Naive B cell (primary cell): Measurements from ENCODE around the gene CCDC134. TPM values are rescaled to one million over a fixed set of nuclear protein-coding genes. Genes with fewer than 3 reads are reported as not detected.
"Not testable (repeated sequence)": the region's sequence is repeated elsewhere in the genome, so short reads cannot be mapped to it uniquely, and the experiment has no call there.

Experiments used
- ATAC-seq, 2 donors: fragments of 150-1000 bp; cut with Tn5 transposase; 2 replicates each; pipeline ENCODE4 v1.10.0; 2021; ENCODE audit warnings: low read depth in 2 of 2, mild to moderate bottlenecking in 2 of 2, moderate library complexity in 2 of 2
- DNase-seq: peaks from one replicate; pipeline ENCODE4 v3.0.0; 2022
- H3K27ac Mint-ChIP-seq, 6 donors: one replicate each; pipeline ENCODE4 v1.8.0; 2020 to 2022; ENCODE audit warnings: mild to moderate bottlenecking in 6 of 6, mixed read lengths in 6 of 6, moderate library complexity in 5 of 6, inconsistent platforms in 2 of 6
- H3K27me3 Mint-ChIP-seq, 3 donors: one replicate each; pipeline ENCODE4 v1.8.0; 2021 to 2022; ENCODE audit warnings: mixed read lengths in 3 of 3, mild to moderate bottlenecking in 1 of 3
- H3K36me3 Mint-ChIP-seq, 2 donors: one replicate each; pipeline ENCODE4 v1.8.0; 2020 to 2022; ENCODE audit warnings: mixed read lengths in 2 of 2, inconsistent platforms in 1 of 2, mild to moderate bottlenecking in 1 of 2
- H3K4me1 Mint-ChIP-seq, 3 donors: one replicate each; pipeline ENCODE4 v1.8.0; 2020 to 2022; ENCODE audit warnings: mixed read lengths in 3 of 3, inconsistent platforms in 1 of 3, mild to moderate bottlenecking in 1 of 3, moderate library complexity in 1 of 3
- H3K4me3 Mint-ChIP-seq, 8 donors: one replicate each; pipeline ENCODE4 v1.8.0; 2020 to 2022; ENCODE audit warnings: mild to moderate bottlenecking in 8 of 8, mixed read lengths in 8 of 8, moderate library complexity in 8 of 8, inconsistent platforms in 2 of 8
- H3K9me3 Mint-ChIP-seq, 7 donors: one replicate each; pipeline ENCODE4 v1.8.0; 2020 to 2022; ENCODE audit warnings: mixed read lengths in 7 of 7, mild to moderate bottlenecking in 5 of 7, inconsistent platforms in 2 of 7, moderate library complexity in 1 of 7
- polyA plus RNA-seq, 6 donors: library from polyadenylated mRNA; unstranded; fragments of 300-500 nt; fragmentation: Illumina TruSeq; gene quantifications; one replicate each; pipeline ENCODE4 v1.2.3, GENCODE V29; 2021; ENCODE audit warnings: low read depth in 6 of 6

CCDC134 gene
- polyA plus RNA-seq, 6 donors from 2014 or later: 2.1 to 7.6 (median 3.6) TPM

GRCh38 chr22:41832553-41833368 lies 32.3 kb downstream of the CCDC134 start, which contains the start of gene SREBF2:
Gene SREBF2 (plus strand): TSS chr22:41833105. CDS start chr22:41833271, 166 bp downstream.
- peaks cover 7 to 9% of the 10 kb centered on the region in 2 donors for H3K36me3 Mint-ChIP-seq
- H3K4me3 Mint-ChIP-seq: peak within 1 kb of the TSS; percentile 91 to 99 (median 97)
- DNase-seq (peak; percentile 99), ATAC-seq (peak; percentile 88 to 89)
- H3K27ac Mint-ChIP-seq: peak within 1 kb of the TSS; percentile 99 to 100 (median 100)
- H3K9me3 Mint-ChIP-seq: no peaks in the 10 kb centered on the region
- no peaks in the 10 kb centered on the region for H3K27me3 Mint-ChIP-seq
- peaks cover 20 to 72% (median 53%) of the 10 kb centered on the region in 3 donors for H3K4me1 Mint-ChIP-seq

DNA sequence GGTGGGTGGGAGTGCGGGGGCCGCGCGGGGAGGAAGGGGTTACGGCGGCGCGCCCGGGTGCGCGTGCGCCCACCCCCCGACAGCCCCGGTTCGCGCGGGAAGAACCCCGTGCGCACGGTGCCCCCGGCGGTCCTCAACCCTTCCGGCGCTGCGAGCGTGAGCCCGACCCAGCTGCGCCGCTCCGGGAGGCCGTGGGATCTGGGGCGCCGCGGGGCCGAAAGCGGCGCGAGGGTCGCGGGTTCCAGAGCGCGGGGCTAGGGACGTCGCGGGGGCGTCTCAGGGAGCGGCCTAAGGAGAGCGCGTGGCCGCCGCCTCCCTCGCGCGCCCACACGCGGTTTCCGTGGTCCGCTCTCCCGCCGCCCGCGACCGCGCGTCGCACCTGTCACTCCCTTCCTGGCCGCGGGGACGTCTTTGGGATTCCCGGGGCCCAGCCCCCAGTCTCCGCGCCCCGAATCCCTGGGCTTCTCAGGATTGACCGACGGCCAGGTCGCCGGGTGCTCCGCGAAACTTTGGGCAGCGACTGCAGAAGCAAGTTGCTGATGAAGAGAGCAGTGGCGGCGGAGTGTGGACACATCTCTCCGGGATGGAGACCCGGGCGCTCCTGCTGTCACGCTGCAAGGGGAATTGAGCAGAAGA lies 33.0 kb downstream of the CCDC134 start:
- Mint-ChIP-seq H3K9me3 (no peaks in the 10 kb centered on the region), H3K27me3 (no peaks in the 10 kb centered on the region), H3K36me3 (peaks cover 7 to 9% of the 10 kb centered on the region in 2 donors), H3K4me1 (peaks cover 27 to 76% (median 56%) of the 10 kb centered on the region in 3 donors), H3K4me3 (peak overlapping the region; percentile 91 to 97 (median 94)), H3K27ac (peak overlapping the region; percentile 95 to 99 (median 95))
- peak; percentile 13 to 17 for ATAC-seq
- DNase-seq: peak; percentile 50

GRCh38 chr22:41834005-41834944 lies 33.8 kb downstream of the CCDC134 start:
- Mint-ChIP-seq H3K4me1 (peaks cover 35 to 80% (median 59%) of the 10 kb centered on the region in 3 donors), H3K36me3 (peaks cover 12 to 14% of the 10 kb centered on the region in 2 donors), H3K27me3 (no peaks in the 10 kb centered on the region)

GRCh38 chr22:41835462-41835861 lies 35.0 kb downstream of the CCDC134 start:
- H3K4me1 Mint-ChIP-seq: peaks cover 41 to 80% (median 65%) of the 10 kb centered on the region in 3 donors

More at GRCh38 chr22:41834005-41834944, 33.8 kb downstream of the CCDC134 start:
- Mint-ChIP-seq H3K27ac (peak overlapping the region; percentile 95 to 99 (median 95)), H3K9me3 (no peaks in the 10 kb centered on the region), H3K4me3 (peak overlapping the region; percentile 91 to 97 (median 94))
- DNase-seq: no peak
- ATAC-seq: no peak

DNA sequence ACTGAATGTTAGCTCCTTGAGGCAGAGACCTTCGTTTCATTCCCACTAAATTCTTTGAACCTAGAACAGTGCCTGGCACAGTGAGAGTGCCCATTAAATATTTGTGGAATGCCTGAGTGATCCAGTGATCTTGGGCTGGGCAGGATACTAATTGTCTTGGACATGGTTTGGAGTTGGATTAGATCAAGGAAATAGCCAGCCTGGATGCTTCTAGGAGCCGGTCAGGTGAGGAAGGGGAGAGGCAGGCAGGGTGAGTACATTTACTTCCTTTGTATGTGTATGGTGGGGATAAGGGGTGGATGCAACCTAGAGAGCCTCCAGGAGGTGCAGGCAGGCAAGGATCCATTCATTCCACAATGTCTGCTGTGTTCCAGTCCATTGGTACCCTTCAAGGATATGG lies 36.1 kb downstream of the CCDC134 start:
- Mint-ChIP-seq H3K9me3 (no peaks in the 10 kb centered on the region), H3K4me1 (peaks cover 44 to 79% (median 67%) of the 10 kb centered on the region in 3 donors), H3K4me3 (peak overlapping the region in 1 of 8 donors; percentile 78), H3K27me3 (no peaks in the 10 kb centered on the region), H3K36me3 (peaks cover 14 to 16% of the 10 kb centered on the region in 2 donors), H3K27ac (peak overlapping the region in 5 of 6 donors; percentile 26 to 83 (median 77))
- DNase-seq (no peak), ATAC-seq (no peak)

More at GRCh38 chr22:41835462-41835861, 35.0 kb downstream of the CCDC134 start:
- Mint-ChIP-seq H3K36me3 (peaks cover 14 to 16% of the 10 kb centered on the region in 2 donors), H3K4me3 (peak overlapping the region in 4 of 8 donors; percentile 12 to 78 (median 46)), H3K27ac (peak overlapping the region in 3 of 6 donors; percentile 24 to 72 (median 48))
- H3K27me3 Mint-ChIP-seq, H3K9me3 Mint-ChIP-seq, DNase-seq, ATAC-seq: not testable (repeated sequence)

- Mint-ChIP-seq H3K4me1 (peaks cover 45 to 83% (median 58%) of the 10 kb centered on the region in 3 donors), H3K4me3 (peak overlapping the region in 2 of 8 donors; percentile 27 to 65), H3K36me3 (peaks cover 14 to 16% of the 10 kb centered on the region in 2 donors), H3K9me3 (no peaks in the 10 kb centered on the region), H3K27me3 (no peaks in the 10 kb centered on the region), H3K27ac (peak overlapping the region; percentile 5 to 93 (median 49))
- ATAC-seq: no peak
- DNase-seq: no peak
Observed at GRCh38 chr22:41838842-41839618, 38.6 kb downstream of the CCDC134 start.

- ATAC-seq (no peak), DNase-seq (no peak)
- H3K27me3 Mint-ChIP-seq: no peaks in the 10 kb centered on the region
- no peaks in the 10 kb centered on the region for H3K9me3 Mint-ChIP-seq
- no peak overlapping the region for H3K4me3 Mint-ChIP-seq
- peak overlapping the region in 3 of 6 donors; percentile 67 to 92 (median 80) for H3K27ac Mint-ChIP-seq
- H3K4me1 Mint-ChIP-seq: peaks cover 46 to 87% (median 61%) of the 10 kb centered on the region in 3 donors
- H3K36me3 Mint-ChIP-seq: peaks cover 14 to 16% of the 10 kb centered on the region in 2 donors
Observed at GRCh38 chr22:41840216-41840615, 39.7 kb downstream of the CCDC134 start.

GRCh38 chr22:41841085-41841712 lies 40.7 kb downstream of the CCDC134 start:
- DNase-seq (no peak), ATAC-seq (no peak)
- H3K27ac Mint-ChIP-seq: peak overlapping the region in 5 of 6 donors; percentile 67 to 92 (median 80)
- H3K4me3 Mint-ChIP-seq: no peak overlapping the region
- no peaks in the 10 kb centered on the region for H3K27me3 Mint-ChIP-seq
- peaks cover 55 to 88% (median 64%) of the 10 kb centered on the region in 3 donors for H3K4me1 Mint-ChIP-seq
- peaks cover 14 to 15% of the 10 kb centered on the region in 2 donors for H3K36me3 Mint-ChIP-seq
- H3K9me3 Mint-ChIP-seq: no peaks in the 10 kb centered on the region

DNA sequence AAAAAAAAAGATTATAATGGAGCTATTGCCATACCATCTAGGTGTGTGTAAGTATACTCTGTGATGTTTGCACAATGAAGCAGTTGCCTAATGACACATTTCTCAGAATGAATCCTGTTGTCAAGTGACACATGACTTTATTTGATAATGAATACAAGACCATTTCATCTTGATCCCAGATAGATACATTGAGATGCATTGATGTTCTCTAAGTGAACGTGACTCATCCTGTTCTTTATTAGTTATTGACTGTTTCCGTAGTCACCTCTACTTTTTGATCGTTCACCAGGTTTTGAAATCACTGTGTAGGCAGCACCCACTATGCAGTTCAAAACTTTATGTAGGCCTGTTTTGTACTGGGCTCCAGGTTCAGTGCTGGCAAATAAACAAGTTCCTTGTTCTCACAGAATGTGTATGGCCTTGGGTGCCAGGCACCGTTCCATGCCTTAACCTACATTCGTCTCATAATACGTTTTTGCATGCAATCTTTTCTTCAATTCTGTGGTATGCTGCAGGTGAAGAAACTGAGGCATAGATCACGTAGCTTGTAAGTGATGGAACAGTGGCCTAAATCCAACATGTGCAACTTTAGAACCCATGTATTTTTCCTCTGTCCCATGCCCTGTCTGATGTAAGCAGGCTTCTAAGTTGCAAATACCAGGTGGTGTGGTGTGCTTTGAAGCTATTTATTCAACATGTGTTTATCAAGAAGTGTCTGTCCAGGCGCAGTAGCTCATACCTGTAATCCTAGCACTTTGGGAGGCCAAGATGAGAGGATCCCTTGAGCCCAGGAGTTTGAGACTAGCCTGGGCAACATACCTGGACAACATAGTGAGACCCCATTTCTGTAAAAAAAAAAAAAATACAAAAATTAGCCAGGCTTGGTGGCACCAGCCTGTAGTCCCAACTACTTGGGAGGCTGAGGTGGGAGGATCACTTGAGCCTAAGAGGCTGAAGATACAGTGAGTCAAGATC lies 42.8 kb downstream of the CCDC134 start:
- H3K27ac Mint-ChIP-seq: peak overlapping the region in 3 of 6 donors; percentile 4 to 69 (median 21)
- no peaks in the 10 kb centered on the region for H3K27me3 Mint-ChIP-seq
- H3K36me3 Mint-ChIP-seq: peaks cover 7% of the 10 kb centered on the region in 2 donors
- H3K4me3 Mint-ChIP-seq: peak overlapping the region in 2 of 8 donors; percentile 25 to 47
- H3K4me1 Mint-ChIP-seq: peaks cover 56 to 90% (median 65%) of the 10 kb centered on the region in 3 donors
- no peaks in the 10 kb centered on the region for H3K9me3 Mint-ChIP-seq
- DNase-seq (no peak), ATAC-seq (no peak)

DNA sequence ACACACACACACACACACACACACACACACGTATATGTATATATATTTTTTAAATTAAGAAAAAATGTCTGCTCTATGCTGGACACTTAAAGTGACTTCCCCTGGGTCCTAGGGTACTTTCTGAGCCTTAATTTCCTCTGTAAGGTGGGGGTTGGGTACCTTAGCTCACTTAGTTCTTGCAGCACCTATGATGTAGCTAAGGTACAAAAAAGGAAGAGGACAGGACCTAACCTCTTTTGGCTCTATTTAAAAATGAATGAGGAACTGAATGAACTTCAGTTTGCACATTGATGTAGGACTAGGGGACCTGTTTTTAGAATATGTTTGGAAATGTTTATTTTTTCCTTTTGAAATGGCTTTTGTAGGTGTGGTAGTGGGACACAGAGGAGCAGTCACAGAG lies 43.6 kb downstream of the CCDC134 start:
- peaks cover 54 to 89% (median 62%) of the 10 kb centered on the region in 3 donors for H3K4me1 Mint-ChIP-seq
- ATAC-seq (peak; percentile 58 to 73), DNase-seq (no peak)
- H3K9me3 Mint-ChIP-seq: no peaks in the 10 kb centered on the region
- H3K36me3 Mint-ChIP-seq: peaks cover 4% of the 10 kb centered on the region in 2 donors
- peak overlapping the region in 3 of 8 donors; percentile 30 to 36 (median 32) for H3K4me3 Mint-ChIP-seq
- H3K27ac Mint-ChIP-seq: peak overlapping the region in 5 of 6 donors; percentile 32 to 86 (median 44)
- H3K27me3 Mint-ChIP-seq: no peaks in the 10 kb centered on the region

GRCh38 chr22:41844513-41844912 lies 44.0 kb downstream of the CCDC134 start:
- no peaks in the 10 kb centered on the region for H3K36me3 Mint-ChIP-seq
- no peaks in the 10 kb centered on the region for H3K9me3 Mint-ChIP-seq
- H3K4me1 Mint-ChIP-seq: peaks cover 49 to 89% (median 61%) of the 10 kb centered on the region in 3 donors
- ATAC-seq: no peak
- DNase-seq: no peak
- peak overlapping the region in 1 of 8 donors; percentile 36 for H3K4me3 Mint-ChIP-seq
- no peaks in the 10 kb centered on the region for H3K27me3 Mint-ChIP-seq
- H3K27ac Mint-ChIP-seq: peak overlapping the region in 5 of 6 donors; percentile 36 to 75 (median 57)
